ENCODE results near the gene RASSF5.

Gene RASSF5

GRCh38 chr1:206507284-206508129, at the start of gene RASSF5:
Gene RASSF5, plus strand, starts transcription at chr1:206507531. Its CDS starts 72 bp downstream, at chr1:206507603.
- no peak for TF ChIP-seq GATA2 (IDR thresholded peaks at IDR 0.05; ENCODE audit: low read depth, low read length)
- no peak for TF ChIP-seq GATA3 (IDR thresholded peaks at IDR 0.05; ENCODE audit: low read depth, low read length)

GRCh38 chr1:206459703-206460102, 47.6 kb upstream of the RASSF5 start:
- TF ChIP-seq GATA3 (IDR thresholded peaks at IDR 0.05; ENCODE audit: low read depth, low read length) (no peak), GATA2 (IDR thresholded peaks at IDR 0.05; ENCODE audit: low read depth, low read length) (no peak)

- TF ChIP-seq GATA3 (IDR thresholded peaks at IDR 0.05; ENCODE audit: low read depth, low read length) (no peak), GATA2 (IDR thresholded peaks at IDR 0.05; ENCODE audit: low read depth, low read length) (no peak)
Measured at GRCh38 chr1:206460836-206461426, 46.4 kb upstream of the RASSF5 start.

- TF ChIP-seq GATA3 (IDR thresholded peaks at IDR 0.05; ENCODE audit: low read depth, low read length) (no peak), GATA2 (IDR thresholded peaks at IDR 0.05; ENCODE audit: low read depth, low read length) (no peak)
Measured at GRCh38 chr1:206461602-206462455, 45.5 kb upstream of the RASSF5 start.

GRCh38 chr1:206463137-206463536, 44.2 kb upstream of the RASSF5 start:
- TF ChIP-seq GATA3 (IDR thresholded peaks at IDR 0.05; ENCODE audit: low read depth, low read length) = no peak
- TF ChIP-seq GATA2 (IDR thresholded peaks at IDR 0.05; ENCODE audit: low read depth, low read length) = no peak

GRCh38 chr1:206463911-206464310, 43.4 kb upstream of the RASSF5 start:
- TF ChIP-seq GATA3 (IDR thresholded peaks at IDR 0.05; ENCODE audit: low read depth, low read length) (no peak), GATA2 (IDR thresholded peaks at IDR 0.05; ENCODE audit: low read depth, low read length) (no peak)

- TF ChIP-seq GATA2 (IDR thresholded peaks at IDR 0.05; ENCODE audit: low read depth, low read length) = no peak
- TF ChIP-seq GATA3 (IDR thresholded peaks at IDR 0.05; ENCODE audit: low read depth, low read length) = no peak
Measured at GRCh38 chr1:206464456-206464964, 42.8 kb upstream of the RASSF5 start.

GRCh38 chr1:206465951-206466350, 41.4 kb upstream of the RASSF5 start:
- no peak for TF ChIP-seq GATA3 (IDR thresholded peaks at IDR 0.05; ENCODE audit: low read depth, low read length)
- no peak for TF ChIP-seq GATA2 (IDR thresholded peaks at IDR 0.05; ENCODE audit: low read depth, low read length)

GRCh38 chr1:206466840-206467649, 40.3 kb upstream of the RASSF5 start:
- TF ChIP-seq GATA2 (IDR thresholded peaks at IDR 0.05; ENCODE audit: low read depth, low read length) (no peak), GATA3 (IDR thresholded peaks at IDR 0.05; ENCODE audit: low read depth, low read length) (no peak)

GRCh38 chr1:206467915-206468314, 39.4 kb upstream of the RASSF5 start:
- TF ChIP-seq GATA3 (IDR thresholded peaks at IDR 0.05; ENCODE audit: low read depth, low read length) = no peak
- no peak for TF ChIP-seq GATA2 (IDR thresholded peaks at IDR 0.05; ENCODE audit: low read depth, low read length)

- TF ChIP-seq GATA3 (IDR thresholded peaks at IDR 0.05; ENCODE audit: low read depth, low read length) (no peak), GATA2 (IDR thresholded peaks at IDR 0.05; ENCODE audit: low read depth, low read length) (no peak)
Measured at GRCh38 chr1:206468571-206468970, 38.8 kb upstream of the RASSF5 start.

- no peak for TF ChIP-seq GATA2 (IDR thresholded peaks at IDR 0.05; ENCODE audit: low read depth, low read length)
- no peak for TF ChIP-seq GATA3 (IDR thresholded peaks at IDR 0.05; ENCODE audit: low read depth, low read length)
Measured at GRCh38 chr1:206469411-206469932, 37.9 kb upstream of the RASSF5 start.

All from SH-SY5Y (cell line).